ENCODE data around the gene DNAI2. TPM values are rescaled to one million over a fixed set of nuclear protein-coding genes. Genes with fewer than 3 reads are reported as not detected.

The DNAI2 gene
- total RNA-seq, 1 experiment from 2014 or later, result 0.26 TPM

DNA sequence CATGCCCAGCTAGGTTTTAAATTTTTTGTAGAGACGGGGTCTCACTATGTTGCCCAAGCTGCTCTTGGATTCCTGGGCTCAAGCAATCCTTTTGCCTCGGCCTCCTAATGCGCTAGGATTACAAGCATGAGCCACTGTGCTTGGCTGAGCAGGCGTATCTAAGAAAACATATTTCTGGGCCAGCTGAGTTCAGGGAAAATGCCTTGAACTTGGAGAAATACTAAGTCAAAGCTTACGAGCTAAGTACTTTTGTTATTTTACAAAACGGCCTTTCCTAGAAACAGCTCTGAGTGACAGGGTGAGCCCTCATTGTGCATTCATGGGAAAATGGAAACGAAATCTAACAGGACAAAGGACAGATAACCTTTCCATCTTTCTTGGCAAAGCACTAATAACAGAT, 24.7 kb downstream of the DNAI2 start (continued):
- TF ChIP-seq, protein P1, sequence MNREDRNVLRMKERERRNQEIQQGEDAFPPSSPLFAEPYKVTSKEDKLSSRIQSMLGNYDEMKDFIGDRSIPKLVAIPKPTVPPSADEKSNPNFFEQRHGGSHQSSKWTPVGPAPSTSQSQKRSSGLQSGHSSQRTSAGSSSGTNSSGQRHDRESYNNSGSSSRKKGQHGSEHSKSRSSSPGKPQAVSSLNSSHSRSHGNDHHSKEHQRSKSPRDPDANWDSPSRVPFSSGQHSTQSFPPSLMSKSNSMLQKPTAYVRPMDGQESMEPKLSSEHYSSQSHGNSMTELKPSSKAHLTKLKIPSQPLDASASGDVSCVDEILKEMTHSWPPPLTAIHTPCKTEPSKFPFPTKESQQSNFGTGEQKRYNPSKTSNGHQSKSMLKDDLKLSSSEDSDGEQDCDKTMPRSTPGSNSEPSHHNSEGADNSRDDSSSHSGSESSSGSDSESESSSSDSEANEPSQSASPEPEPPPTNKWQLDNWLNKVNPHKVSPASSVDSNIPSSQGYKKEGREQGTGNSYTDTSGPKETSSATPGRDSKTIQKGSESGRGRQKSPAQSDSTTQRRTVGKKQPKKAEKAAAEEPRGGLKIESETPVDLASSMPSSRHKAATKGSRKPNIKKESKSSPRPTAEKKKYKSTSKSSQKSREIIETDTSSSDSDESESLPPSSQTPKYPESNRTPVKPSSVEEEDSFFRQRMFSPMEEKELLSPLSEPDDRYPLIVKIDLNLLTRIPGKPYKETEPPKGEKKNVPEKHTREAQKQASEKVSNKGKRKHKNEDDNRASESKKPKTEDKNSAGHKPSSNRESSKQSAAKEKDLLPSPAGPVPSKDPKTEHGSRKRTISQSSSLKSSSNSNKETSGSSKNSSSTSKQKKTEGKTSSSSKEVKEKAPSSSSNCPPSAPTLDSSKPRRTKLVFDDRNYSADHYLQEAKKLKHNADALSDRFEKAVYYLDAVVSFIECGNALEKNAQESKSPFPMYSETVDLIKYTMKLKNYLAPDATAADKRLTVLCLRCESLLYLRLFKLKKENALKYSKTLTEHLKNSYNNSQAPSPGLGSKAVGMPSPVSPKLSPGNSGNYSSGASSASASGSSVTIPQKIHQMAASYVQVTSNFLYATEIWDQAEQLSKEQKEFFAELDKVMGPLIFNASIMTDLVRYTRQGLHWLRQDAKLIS (CRISPR knock-in tag; IDR thresholded peaks at IDR 0.05; ENCODE audit: borderline replicate concordance), result no peak
- TF ChIP-seq ZNF232 (CRISPR knock-in tag; IDR thresholded peaks at IDR 0.05), result no peak

DNA sequence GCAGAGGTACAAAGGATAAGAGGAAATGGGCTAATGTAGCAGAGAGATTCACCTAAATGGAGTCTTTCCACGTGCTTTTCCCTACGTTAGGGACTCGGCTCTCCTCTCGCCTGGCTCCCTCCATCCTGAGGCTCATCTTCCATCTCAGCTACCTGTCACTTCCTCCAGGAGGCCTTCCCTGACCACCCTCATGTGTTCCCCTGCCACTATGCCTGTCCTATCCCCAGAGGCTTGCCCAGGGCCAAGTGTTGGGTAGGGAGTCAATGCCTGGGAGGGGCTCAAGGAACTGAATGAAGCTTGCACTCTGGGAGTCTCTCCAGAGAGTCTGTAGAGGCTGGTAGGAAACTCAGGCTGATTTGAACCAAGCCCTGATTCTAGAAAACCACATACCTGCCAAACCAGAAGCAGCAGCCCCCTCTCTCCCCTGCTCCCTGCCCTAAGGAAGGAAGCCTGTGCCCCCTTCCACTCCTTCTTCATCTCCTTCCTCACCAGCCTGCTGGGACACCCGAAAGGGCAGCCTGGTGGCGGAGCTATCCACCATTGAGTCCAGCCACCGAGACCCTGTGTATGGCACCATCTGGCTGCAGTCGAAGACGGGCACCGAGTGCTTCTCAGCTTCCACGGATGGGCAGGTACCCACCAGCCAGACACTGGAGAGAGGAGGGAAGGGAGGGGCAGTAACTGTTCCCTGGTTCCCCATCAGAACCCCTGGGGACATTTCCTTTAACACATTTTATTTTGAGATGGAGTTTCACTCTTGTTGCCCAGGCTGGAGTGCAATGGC, 25.4 kb downstream of the DNAI2 start:
- ChIA-PET CTCF (interaction anchor here (0.6 to 8.3 kb wide), 8 partner anchors 14 to 301 kb away, joined by 3 to 112 read pairs (median 10); partner anchors contain the start of genes BTBD17 and GPR142), POLR2A (no interaction called here)
- Mint-ChIP-seq H3K27ac (no peak overlapping the region), H3K4me3 (no peak overlapping the region), H3K27me3 (ENCODE audit: low read depth) (peaks cover 2% of the 10 kb centered on the region; the same call in 1 of the 2 replicates), H3K4me1 (no peaks in the 10 kb centered on the region), H3K36me3 (no peaks in the 10 kb centered on the region), H3K9me3 (peaks cover 4% of the 10 kb centered on the region)
- ATAC-seq (no peak), DNase-seq (ENCODE audit: low spot score) (no peak)
- TF ChIP-seq, protein P2, sequence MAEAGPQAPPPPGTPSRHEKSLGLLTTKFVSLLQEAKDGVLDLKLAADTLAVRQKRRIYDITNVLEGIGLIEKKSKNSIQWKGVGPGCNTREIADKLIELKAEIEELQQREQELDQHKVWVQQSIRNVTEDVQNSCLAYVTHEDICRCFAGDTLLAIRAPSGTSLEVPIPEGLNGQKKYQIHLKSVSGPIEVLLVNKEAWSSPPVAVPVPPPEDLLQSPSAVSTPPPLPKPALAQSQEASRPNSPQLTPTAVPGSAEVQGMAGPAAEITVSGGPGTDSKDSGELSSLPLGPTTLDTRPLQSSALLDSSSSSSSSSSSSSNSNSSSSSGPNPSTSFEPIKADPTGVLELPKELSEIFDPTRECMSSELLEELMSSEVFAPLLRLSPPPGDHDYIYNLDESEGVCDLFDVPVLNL (CRISPR knock-in tag; IDR thresholded peaks at IDR 0.05; ENCODE audit: borderline replicate concordance, low read depth), result no peak
- TF ChIP-seq ZNF138 (CRISPR knock-in tag; conservative IDR thresholded peaks at IDR 0.05) (no peak), TCF7 (CRISPR knock-in tag; IDR thresholded peaks at IDR 0.05; ENCODE audit: low read depth) (no peak), JUN (CRISPR knock-in tag; IDR thresholded peaks at IDR 0.05) (no peak), ZNF219 (CRISPR knock-in tag; IDR thresholded peaks at IDR 0.05; ENCODE audit: borderline replicate concordance) (no peak), ZNF396 (CRISPR knock-in tag; IDR thresholded peaks at IDR 0.05; ENCODE audit: borderline replicate concordance) (no peak), ETV6 (CRISPR knock-in tag; IDR thresholded peaks at IDR 0.05) (no peak), NFATC4 (CRISPR knock-in tag; IDR thresholded peaks at IDR 0.05) (no peak), ZNF121 (CRISPR knock-in tag; IDR thresholded peaks at IDR 0.05) (no peak)
- TF ChIP-seq, protein P3, sequence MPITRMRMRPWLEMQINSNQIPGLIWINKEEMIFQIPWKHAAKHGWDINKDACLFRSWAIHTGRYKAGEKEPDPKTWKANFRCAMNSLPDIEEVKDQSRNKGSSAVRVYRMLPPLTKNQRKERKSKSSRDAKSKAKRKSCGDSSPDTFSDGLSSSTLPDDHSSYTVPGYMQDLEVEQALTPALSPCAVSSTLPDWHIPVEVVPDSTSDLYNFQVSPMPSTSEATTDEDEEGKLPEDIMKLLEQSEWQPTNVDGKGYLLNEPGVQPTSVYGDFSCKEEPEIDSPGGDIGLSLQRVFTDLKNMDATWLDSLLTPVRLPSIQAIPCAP (CRISPR knock-in tag; IDR thresholded peaks at IDR 0.05), result no peak
- TF ChIP-seq, protein P4, sequence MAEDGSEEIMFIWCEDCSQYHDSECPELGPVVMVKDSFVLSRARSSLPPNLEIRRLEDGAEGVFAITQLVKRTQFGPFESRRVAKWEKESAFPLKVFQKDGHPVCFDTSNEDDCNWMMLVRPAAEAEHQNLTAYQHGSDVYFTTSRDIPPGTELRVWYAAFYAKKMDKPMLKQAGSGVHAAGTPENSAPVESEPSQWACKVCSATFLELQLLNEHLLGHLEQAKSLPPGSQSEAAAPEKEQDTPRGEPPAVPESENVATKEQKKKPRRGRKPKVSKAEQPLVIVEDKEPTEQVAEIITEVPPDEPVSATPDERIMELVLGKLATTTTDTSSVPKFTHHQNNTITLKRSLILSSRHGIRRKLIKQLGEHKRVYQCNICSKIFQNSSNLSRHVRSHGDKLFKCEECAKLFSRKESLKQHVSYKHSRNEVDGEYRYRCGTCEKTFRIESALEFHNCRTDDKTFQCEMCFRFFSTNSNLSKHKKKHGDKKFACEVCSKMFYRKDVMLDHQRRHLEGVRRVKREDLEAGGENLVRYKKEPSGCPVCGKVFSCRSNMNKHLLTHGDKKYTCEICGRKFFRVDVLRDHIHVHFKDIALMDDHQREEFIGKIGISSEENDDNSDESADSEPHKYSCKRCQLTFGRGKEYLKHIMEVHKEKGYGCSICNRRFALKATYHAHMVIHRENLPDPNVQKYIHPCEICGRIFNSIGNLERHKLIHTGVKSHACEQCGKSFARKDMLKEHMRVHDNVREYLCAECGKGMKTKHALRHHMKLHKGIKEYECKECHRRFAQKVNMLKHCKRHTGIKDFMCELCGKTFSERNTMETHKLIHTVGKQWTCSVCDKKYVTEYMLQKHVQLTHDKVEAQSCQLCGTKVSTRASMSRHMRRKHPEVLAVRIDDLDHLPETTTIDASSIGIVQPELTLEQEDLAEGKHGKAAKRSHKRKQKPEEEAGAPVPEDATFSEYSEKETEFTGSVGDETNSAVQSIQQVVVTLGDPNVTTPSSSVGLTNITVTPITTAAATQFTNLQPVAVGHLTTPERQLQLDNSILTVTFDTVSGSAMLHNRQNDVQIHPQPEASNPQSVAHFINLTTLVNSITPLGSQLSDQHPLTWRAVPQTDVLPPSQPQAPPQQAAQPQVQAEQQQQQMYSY (CRISPR knock-in tag; IDR thresholded peaks at IDR 0.05), result no peak

Measured in WTC11 (cell line).